ENCODE data around the gene EHD3.

Gene EHD3

GRCh38 chr2:31199206-31199605, 34.7 kb upstream of the EHD3 start:
- no peak overlapping the region for H2AFZ ChIP-seq (ENCODE audit: low read depth, low read length)
- H3K4me2 ChIP-seq (ENCODE audit: low read length, poor library complexity, severe bottlenecking), result no peak overlapping the region
- H3K4me3 ChIP-seq (ENCODE audit: insufficient read depth in 1 of 2, low read depth in 1 of 2, low read length in 2 of 2), result no peak overlapping the region
- H4K8ac ChIP-seq (ENCODE audit: low read length), result no peak overlapping the region
- H2AK5ac ChIP-seq (ENCODE audit: low read length, severe bottlenecking), result no peak overlapping the region
- no peak overlapping the region for H3K18ac ChIP-seq (ENCODE audit: low read depth in 1 of 2, low read length in 2 of 2)
- no peak overlapping the region for H3K4ac ChIP-seq (ENCODE audit: low read depth in 1 of 2, low read length in 2 of 2)
- H3K9ac ChIP-seq (ENCODE audit: low read length), result no peak overlapping the region
- H2BK15ac ChIP-seq (ENCODE audit: low read depth, poor library complexity, severe bottlenecking), result no peak overlapping the region
- H2BK12ac ChIP-seq (ENCODE audit: low read length in 2 of 2), result no peak overlapping the region
- H2BK5ac ChIP-seq (ENCODE audit: low read depth, low read length, poor library complexity, severe bottlenecking), result no peak overlapping the region
- H3K23ac ChIP-seq (ENCODE audit: low read length in 2 of 2), result no peak overlapping the region
- no peak overlapping the region for H3K14ac ChIP-seq (ENCODE audit: low read length in 2 of 2)
- H3K79me1 ChIP-seq (replicated peaks; ENCODE audit: low read length, poor library complexity, severe bottlenecking), result no peaks in the 10 kb centered on the region
- WGBS, result 20% methylated on average over 2 of the region's 4 CpGs
- H3K4me1 ChIP-seq (ENCODE audit: control insufficient read depth, insufficient read depth, low read depth, low read length), result peaks cover 3% of the 10 kb centered on the region
- H3K27me3 ChIP-seq (ENCODE audit: control insufficient read depth in 1 of 2, insufficient read depth in 1 of 2, low read length in 2 of 2), result peaks cover 16 to 25% of the 10 kb centered on the region in 2 experiments
- no peak overlapping the region for H3K27ac ChIP-seq (ENCODE audit: low read length, poor library complexity, severe bottlenecking)
- peaks cover 0 to 4% of the 10 kb centered on the region in 2 experiments for H3K36me3 ChIP-seq (ENCODE audit: control insufficient read depth in 1 of 2, insufficient read depth in 2 of 2, low read depth in 1 of 2, low read length in 2 of 2)
- H3K9me3 ChIP-seq (ENCODE audit: control insufficient read depth, low read length), result no peaks in the 10 kb centered on the region
- no peak overlapping the region for H4K91ac ChIP-seq (ENCODE audit: low read length)
- no peak for DNase-seq
- no peak overlapping the region for H2BK120ac ChIP-seq (ENCODE audit: low read depth, low read length)

DNA sequence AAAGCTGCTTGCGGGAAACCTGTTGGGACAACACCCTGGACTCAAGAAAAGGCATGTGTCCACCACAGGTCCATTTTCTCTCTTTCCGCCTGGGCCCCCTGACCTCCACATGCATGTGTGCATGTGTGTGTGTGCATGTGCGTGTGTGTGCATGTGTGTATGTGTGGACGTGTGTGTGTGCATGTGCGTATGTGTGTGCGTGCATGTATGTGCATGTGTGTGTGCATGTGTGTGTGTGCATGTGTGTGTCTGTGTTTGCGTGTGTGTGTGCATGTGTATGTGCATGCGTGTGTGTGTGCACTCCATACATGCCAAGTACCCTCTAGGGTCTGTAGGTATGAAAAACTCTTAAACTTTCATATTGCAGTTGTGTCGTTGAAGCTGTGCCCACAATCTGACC, 33.0 kb upstream of the EHD3 start:
- Histone ChIP-seq H3K4me1 (ENCODE audit: control insufficient read depth, insufficient read depth, low read depth, low read length) (peaks cover 3% of the 10 kb centered on the region), H3K27me3 (ENCODE audit: control insufficient read depth in 1 of 2, insufficient read depth in 1 of 2, low read length in 2 of 2) (peaks cover 21 to 36% of the 10 kb centered on the region in 2 experiments), H3K4me2 (ENCODE audit: low read length, poor library complexity, severe bottlenecking) (no peak overlapping the region), H2AFZ (ENCODE audit: low read depth, low read length) (no peak overlapping the region), H3K4me3 (ENCODE audit: insufficient read depth in 1 of 2, low read depth in 1 of 2, low read length in 2 of 2) (no peak overlapping the region), H3K27ac (ENCODE audit: low read length, poor library complexity, severe bottlenecking) (no peak overlapping the region), H3K18ac (ENCODE audit: low read depth in 1 of 2, low read length in 2 of 2) (no peak overlapping the region), H4K8ac (ENCODE audit: low read length) (no peak overlapping the region), H2BK120ac (ENCODE audit: low read depth, low read length) (no peak overlapping the region), H3K14ac (ENCODE audit: low read length in 2 of 2) (peak overlapping the region in 1 of 2 experiments; percentile 4), H3K9ac (ENCODE audit: low read length) (no peak overlapping the region), H4K91ac (ENCODE audit: low read length) (peak overlapping the region; percentile 25), H2AK5ac (ENCODE audit: low read length, severe bottlenecking) (no peak overlapping the region), H2BK5ac (ENCODE audit: low read depth, low read length, poor library complexity, severe bottlenecking) (no peak overlapping the region), H3K79me1 (replicated peaks; ENCODE audit: low read length, poor library complexity, severe bottlenecking) (no peaks in the 10 kb centered on the region), H3K9me3 (ENCODE audit: control insufficient read depth, low read length) (no peaks in the 10 kb centered on the region), H3K4ac (ENCODE audit: low read depth in 1 of 2, low read length in 2 of 2) (no peak overlapping the region), H2BK15ac (ENCODE audit: low read depth, poor library complexity, severe bottlenecking) (no peak overlapping the region), H2BK12ac (ENCODE audit: low read length in 2 of 2) (no peak overlapping the region), H3K36me3 (ENCODE audit: control insufficient read depth in 1 of 2, insufficient read depth in 2 of 2, low read depth in 1 of 2, low read length in 2 of 2) (peaks cover 0 to 4% of the 10 kb centered on the region in 2 experiments), H3K23ac (ENCODE audit: low read length in 2 of 2) (no peak overlapping the region)
- no peak for DNase-seq
- WGBS, result 82% methylated on average over 9 of the region's 9 CpGs

GRCh38 chr2:31202041-31202440, 31.9 kb upstream of the EHD3 start:
- Histone ChIP-seq H3K14ac (ENCODE audit: low read length in 2 of 2) (no peak overlapping the region), H2BK15ac (ENCODE audit: low read depth, poor library complexity, severe bottlenecking) (no peak overlapping the region), H3K4me2 (ENCODE audit: low read length, poor library complexity, severe bottlenecking) (no peak overlapping the region), H2BK5ac (ENCODE audit: low read depth, low read length, poor library complexity, severe bottlenecking) (no peak overlapping the region), H4K8ac (ENCODE audit: low read length) (no peak overlapping the region), H3K36me3 (ENCODE audit: control insufficient read depth in 1 of 2, insufficient read depth in 2 of 2, low read depth in 1 of 2, low read length in 2 of 2) (peaks cover 0 to 4% of the 10 kb centered on the region in 2 experiments), H3K27ac (ENCODE audit: low read length, poor library complexity, severe bottlenecking) (no peak overlapping the region), H2BK120ac (ENCODE audit: low read depth, low read length) (no peak overlapping the region), H2BK12ac (ENCODE audit: low read length in 2 of 2) (no peak overlapping the region), H3K23ac (ENCODE audit: low read length in 2 of 2) (no peak overlapping the region), H3K18ac (ENCODE audit: low read depth in 1 of 2, low read length in 2 of 2) (peak overlapping the region in 1 of 2 experiments; percentile 0), H3K4me3 (ENCODE audit: insufficient read depth in 1 of 2, low read depth in 1 of 2, low read length in 2 of 2) (no peak overlapping the region), H2AFZ (ENCODE audit: low read depth, low read length) (no peak overlapping the region), H3K27me3 (ENCODE audit: control insufficient read depth in 1 of 2, insufficient read depth in 1 of 2, low read length in 2 of 2) (peaks cover 21 to 41% of the 10 kb centered on the region in 2 experiments), H4K91ac (ENCODE audit: low read length) (no peak overlapping the region), H3K9ac (ENCODE audit: low read length) (no peak overlapping the region), H2AK5ac (ENCODE audit: low read length, severe bottlenecking) (no peak overlapping the region), H3K4ac (ENCODE audit: low read depth in 1 of 2, low read length in 2 of 2) (no peak overlapping the region), H3K4me1 (ENCODE audit: control insufficient read depth, insufficient read depth, low read depth, low read length) (peaks cover 3% of the 10 kb centered on the region), H3K79me1 (replicated peaks; ENCODE audit: low read length, poor library complexity, severe bottlenecking) (no peaks in the 10 kb centered on the region), H3K9me3 (ENCODE audit: control insufficient read depth, low read length) (no peaks in the 10 kb centered on the region)
- DNase-seq, result no peak
- 88% methylated on average over 5 of the region's 5 CpGs for WGBS

DNA sequence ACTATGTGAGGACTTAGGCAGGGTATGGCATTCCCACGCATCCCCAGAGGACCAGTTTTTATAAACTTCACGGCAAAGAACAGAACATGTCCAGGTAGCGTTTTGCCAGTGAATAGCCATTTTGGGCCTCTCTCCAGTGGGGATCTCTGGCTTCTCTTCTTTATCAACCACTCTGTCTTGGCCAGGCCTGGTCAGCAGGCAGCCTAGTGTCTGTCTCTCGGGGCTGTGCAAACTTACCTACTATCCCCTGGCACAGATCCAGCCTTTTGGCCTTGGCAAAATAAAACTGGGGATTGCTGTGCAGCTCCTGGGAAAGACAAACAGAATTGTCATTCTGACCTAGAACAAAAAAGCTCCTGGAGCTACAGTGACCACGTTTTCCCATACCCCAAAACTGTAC, 31.1 kb upstream of the EHD3 start:
- Histone ChIP-seq H3K4me1 (ENCODE audit: control insufficient read depth, insufficient read depth, low read depth, low read length) (peaks cover 3% of the 10 kb centered on the region), H3K36me3 (ENCODE audit: control insufficient read depth in 1 of 2, insufficient read depth in 2 of 2, low read depth in 1 of 2, low read length in 2 of 2) (peaks cover 0 to 4% of the 10 kb centered on the region in 2 experiments), H3K4me3 (ENCODE audit: insufficient read depth in 1 of 2, low read depth in 1 of 2, low read length in 2 of 2) (no peak overlapping the region), H3K9ac (ENCODE audit: low read length) (no peak overlapping the region), H3K14ac (ENCODE audit: low read length in 2 of 2) (no peak overlapping the region), H4K8ac (ENCODE audit: low read length) (no peak overlapping the region), H3K27ac (ENCODE audit: low read length, poor library complexity, severe bottlenecking) (no peak overlapping the region), H4K91ac (ENCODE audit: low read length) (no peak overlapping the region), H2BK12ac (ENCODE audit: low read length in 2 of 2) (no peak overlapping the region), H3K4me2 (ENCODE audit: low read length, poor library complexity, severe bottlenecking) (no peak overlapping the region), H3K27me3 (ENCODE audit: control insufficient read depth in 1 of 2, insufficient read depth in 1 of 2, low read length in 2 of 2) (peaks cover 21 to 41% of the 10 kb centered on the region in 2 experiments), H2BK5ac (ENCODE audit: low read depth, low read length, poor library complexity, severe bottlenecking) (no peak overlapping the region), H2AFZ (ENCODE audit: low read depth, low read length) (no peak overlapping the region), H2BK15ac (ENCODE audit: low read depth, poor library complexity, severe bottlenecking) (no peak overlapping the region), H2BK120ac (ENCODE audit: low read depth, low read length) (no peak overlapping the region), H3K23ac (ENCODE audit: low read length in 2 of 2) (no peak overlapping the region), H3K18ac (ENCODE audit: low read depth in 1 of 2, low read length in 2 of 2) (no peak overlapping the region), H2AK5ac (ENCODE audit: low read length, severe bottlenecking) (no peak overlapping the region), H3K4ac (ENCODE audit: low read depth in 1 of 2, low read length in 2 of 2) (no peak overlapping the region), H3K79me1 (replicated peaks; ENCODE audit: low read length, poor library complexity, severe bottlenecking) (no peaks in the 10 kb centered on the region), H3K9me3 (ENCODE audit: control insufficient read depth, low read length) (no peaks in the 10 kb centered on the region)
- 92% methylated on average over 4 of the region's 5 CpGs for WGBS
- no peak for DNase-seq
